ENCODE measurements around the gene PRSS1. TPM values are rescaled to one million over a fixed set of nuclear protein-coding genes. Genes with fewer than 3 reads are reported as not detected.
"Not testable (repeated sequence)": the region's sequence is repeated elsewhere in the genome, so short reads cannot be mapped to it uniquely, and the experiment has no call there.

Gene PRSS1
- total and polyA plus RNA-seq, 7 donors: 1.3 to 8.7 (median 1.8) TPM; not detected in 3

- no peak overlapping the region for H3K4me3 ChIP-seq
- no peak for DNase-seq
These were observed 18.6 kb downstream of the PRSS1 start for GRCh38 chr7:142767861-142768260.

DNA sequence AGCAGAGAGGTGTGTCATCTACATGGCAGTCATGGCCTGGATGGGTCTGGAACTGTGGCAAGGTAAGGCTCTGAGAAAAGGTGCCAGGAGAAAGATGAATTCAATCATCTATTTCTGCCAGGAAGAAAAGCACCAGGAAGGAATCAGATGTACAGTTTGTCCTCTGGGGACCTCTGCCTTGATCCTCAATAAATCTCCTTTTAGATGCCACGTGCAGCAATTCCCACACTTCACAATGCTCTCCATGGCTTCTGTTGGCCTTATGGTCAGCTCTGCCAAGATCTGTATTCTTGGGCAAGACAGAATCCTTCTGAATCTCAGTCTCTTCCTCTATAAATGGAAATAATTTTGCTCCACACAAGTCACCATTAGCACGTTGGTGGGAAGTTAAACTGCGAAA lies 19.6 kb downstream of the PRSS1 start:
- ATAC-seq; H3K36me3 ChIP-seq (ENCODE audit: insufficient read depth in 1 of 2, low read depth in 1 of 2); H3K27ac ChIP-seq; H3K9me3 ChIP-seq; H3K4me3 ChIP-seq; DNase-seq; H3K27me3 ChIP-seq (ENCODE audit: insufficient read depth in 3 of 3, low read length in 2 of 3); H3K4me1 ChIP-seq; intact Hi-C loops (cut with DNase I): not testable (repeated sequence)
- WGBS, 3 donors: 51 to 55% (median 51%) methylated on average over 3 of the region's 3 CpGs

More at GRCh38 chr7:142767861-142768260, 18.6 kb downstream of the PRSS1 start:
- Histone ChIP-seq H3K36me3 (ENCODE audit: insufficient read depth in 1 of 2, low read depth in 1 of 2) (no peaks in the 10 kb centered on the region), H3K27me3 (ENCODE audit: insufficient read depth in 3 of 3, low read length in 2 of 3) (no peaks in the 10 kb centered on the region), H3K27ac (no peak overlapping the region), H3K9me3 (no peaks in the 10 kb centered on the region), H3K4me1 (no peaks in the 10 kb centered on the region)
- no peak for ATAC-seq
- intact Hi-C loops (cut with DNase I): no loop called here
- TF ChIP-seq, protein P1, sequence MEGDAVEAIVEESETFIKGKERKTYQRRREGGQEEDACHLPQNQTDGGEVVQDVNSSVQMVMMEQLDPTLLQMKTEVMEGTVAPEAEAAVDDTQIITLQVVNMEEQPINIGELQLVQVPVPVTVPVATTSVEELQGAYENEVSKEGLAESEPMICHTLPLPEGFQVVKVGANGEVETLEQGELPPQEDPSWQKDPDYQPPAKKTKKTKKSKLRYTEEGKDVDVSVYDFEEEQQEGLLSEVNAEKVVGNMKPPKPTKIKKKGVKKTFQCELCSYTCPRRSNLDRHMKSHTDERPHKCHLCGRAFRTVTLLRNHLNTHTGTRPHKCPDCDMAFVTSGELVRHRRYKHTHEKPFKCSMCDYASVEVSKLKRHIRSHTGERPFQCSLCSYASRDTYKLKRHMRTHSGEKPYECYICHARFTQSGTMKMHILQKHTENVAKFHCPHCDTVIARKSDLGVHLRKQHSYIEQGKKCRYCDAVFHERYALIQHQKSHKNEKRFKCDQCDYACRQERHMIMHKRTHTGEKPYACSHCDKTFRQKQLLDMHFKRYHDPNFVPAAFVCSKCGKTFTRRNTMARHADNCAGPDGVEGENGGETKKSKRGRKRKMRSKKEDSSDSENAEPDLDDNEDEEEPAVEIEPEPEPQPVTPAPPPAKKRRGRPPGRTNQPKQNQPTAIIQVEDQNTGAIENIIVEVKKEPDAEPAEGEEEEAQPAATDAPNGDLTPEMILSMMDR (IDR thresholded peaks at IDR 0.05): no peak
- 85 to 89% (median 86%) methylated on average over 1 of the region's 1 CpG for WGBS, 3 donors

DNA sequence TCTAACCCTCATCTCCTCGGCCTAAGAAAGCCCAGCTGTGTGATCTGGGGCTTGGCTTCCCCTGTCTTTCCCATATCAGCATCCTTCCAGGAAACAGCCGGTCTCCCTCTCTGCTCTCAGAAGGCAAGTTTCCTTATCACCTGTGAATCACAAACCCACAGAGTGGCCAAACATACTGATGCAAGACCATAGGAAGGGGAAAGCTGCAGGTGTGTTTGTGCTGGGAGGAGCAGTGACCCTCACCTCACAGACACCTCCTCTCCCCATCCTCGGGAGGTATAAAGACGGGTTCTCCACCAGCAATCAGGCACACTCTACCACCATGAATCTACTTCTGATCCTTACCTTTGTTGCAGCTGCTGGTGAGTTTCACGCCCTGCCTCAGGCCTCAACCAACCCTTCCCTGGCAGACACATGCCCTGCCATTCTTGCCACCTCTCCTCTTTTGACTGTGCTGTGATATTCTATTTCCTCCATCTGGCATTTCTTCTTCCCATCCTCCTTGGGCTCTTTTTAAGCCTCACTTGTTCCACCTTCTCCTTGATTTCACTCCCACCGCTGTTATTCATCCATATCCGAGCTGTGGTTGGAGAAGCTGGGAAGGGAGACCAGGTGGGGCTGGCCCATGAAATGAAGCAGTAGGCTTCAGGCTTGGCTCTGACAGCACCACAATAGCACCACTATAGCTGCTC lies 21.5 kb downstream of the PRSS1 start, which contains the start of gene PRSS2:
PRSS2 (plus strand) TSS at position 310 of the 692 bp plus-strand sequence; CDS start at position 323, 13 bp downstream.
- Histone ChIP-seq H3K4me3 (no peak within 1 kb of the TSS), H3K4me1 (no peaks in the 10 kb centered on the region), H3K9me3 (no peaks in the 10 kb centered on the region), H3K27me3 (ENCODE audit: insufficient read depth in 3 of 3, low read length in 2 of 3) (no peaks in the 10 kb centered on the region), H3K27ac (no peak within 1 kb of the TSS), H3K36me3 (ENCODE audit: insufficient read depth in 1 of 2, low read depth in 1 of 2) (no peaks in the 10 kb centered on the region)
- ATAC-seq (no peak), DNase-seq (no peak)
- intact Hi-C loops (cut with DNase I): no loop called here
- TF ChIP-seq, protein P1 (IDR thresholded peaks at IDR 0.05): no peak
- 82 to 89% (median 84%) methylated on average over 7 of the region's 7 CpGs for WGBS, 3 donors

DNA sequence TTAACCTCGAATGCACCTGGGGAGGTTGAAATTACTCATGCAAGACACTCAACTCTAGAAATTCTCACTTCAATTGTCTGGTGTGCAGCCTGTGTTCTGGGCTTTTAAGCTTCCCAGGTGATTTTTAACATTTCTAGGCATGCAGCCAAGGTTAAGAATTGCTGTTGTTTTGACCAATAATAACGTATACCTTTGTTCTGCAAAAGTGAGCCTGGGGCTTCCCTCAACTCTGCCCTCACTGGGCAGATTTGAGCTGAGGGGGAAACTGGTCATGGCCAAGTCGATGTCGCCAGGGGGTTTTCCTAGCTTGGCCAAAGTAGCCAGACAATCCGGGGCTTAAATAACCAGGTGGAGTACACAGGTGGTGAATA lies 22.1 kb downstream of the PRSS1 start:
- TF ChIP-seq, protein P1 (IDR thresholded peaks at IDR 0.05): no peak
- no peak for ATAC-seq

DNA sequence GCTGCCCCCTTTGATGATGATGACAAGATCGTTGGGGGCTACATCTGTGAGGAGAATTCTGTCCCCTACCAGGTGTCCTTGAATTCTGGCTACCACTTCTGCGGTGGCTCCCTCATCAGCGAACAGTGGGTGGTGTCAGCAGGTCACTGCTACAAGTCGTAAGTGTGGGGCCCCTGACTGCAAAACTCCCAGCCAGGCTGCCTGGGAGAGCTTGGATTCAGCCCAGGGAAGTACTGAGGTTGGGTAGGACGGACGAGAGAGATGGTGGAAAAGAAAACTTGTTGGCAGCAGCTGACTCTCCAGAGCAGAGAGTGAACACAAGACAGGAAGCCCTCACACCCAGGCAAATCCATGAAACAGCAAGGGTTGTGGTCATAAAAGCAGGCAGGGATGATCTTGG lies 22.8 kb downstream of the PRSS1 start:
- H3K4me3 ChIP-seq: no peak overlapping the region
- H3K9me3 ChIP-seq: no peaks in the 10 kb centered on the region
- ATAC-seq (no peak), DNase-seq (no peak)
- TF ChIP-seq, protein P1 (IDR thresholded peaks at IDR 0.05): no peak
- H3K36me3 ChIP-seq (ENCODE audit: insufficient read depth in 1 of 2, low read depth in 1 of 2): no peaks in the 10 kb centered on the region
- no peaks in the 10 kb centered on the region for H3K4me1 ChIP-seq
- intact Hi-C loops (cut with DNase I): no loop called here
- no peaks in the 10 kb centered on the region for H3K27me3 ChIP-seq (ENCODE audit: insufficient read depth in 3 of 3, low read length in 2 of 3)
- whole genome bisulfite sequencing, 3 donors: 47 to 60% (median 56%) methylated on average over 6 of the region's 6 CpGs
- H3K27ac ChIP-seq: no peak overlapping the region

More for the DNA sequence above, 22.1 kb downstream of the PRSS1 start:
- no peak overlapping the region for H3K4me3 ChIP-seq
- H3K4me1 ChIP-seq: no peaks in the 10 kb centered on the region
- intact Hi-C loops (cut with DNase I): no loop called here
- 69 to 77% (median 74%) methylated on average over 5 of the region's 5 CpGs for WGBS, 3 donors
- DNase-seq: no peak
- no peak overlapping the region for H3K27ac ChIP-seq
- H3K9me3 ChIP-seq: no peaks in the 10 kb centered on the region
- H3K36me3 ChIP-seq (ENCODE audit: insufficient read depth in 1 of 2, low read depth in 1 of 2): no peaks in the 10 kb centered on the region
- H3K27me3 ChIP-seq (ENCODE audit: insufficient read depth in 3 of 3, low read length in 2 of 3): no peaks in the 10 kb centered on the region
